SK-N-SH (cell line): Measurements from ENCODE around the gene COX7A1. TPM values are rescaled to one million over a fixed set of nuclear protein-coding genes. Genes with fewer than 3 reads are reported as not detected.

Experiments used
- CTCF ChIA-PET: fragments of 300-600, 350-600 bp; formaldehyde crosslinking; extraction: SDS; loops from one replicate; lab custom pipeline; 2021; lab: Yijun Ruan, JAX
- POLR2A ChIA-PET: fragments of 350-600 bp; sonication (Branson Sonifier 250); formaldehyde crosslinking; extraction: SDS; loops from one replicate; lab custom pipeline; 2020; ENCODE audit warnings: antibody characterized with exemption, inconsistent platforms; lab: Yijun Ruan, JAX
- DNase-seq: peaks from one replicate; pipeline ENCODE4 v3.0.0; 2012
- H2AFZ ChIP-seq: fragments of 200-600 bp; sonication (generic); 2 replicates; pipeline ENCODE4 v1.8.1; 2016; ENCODE audit warnings: antibody characterized with exemption, mild to moderate bottlenecking, low read depth
- H3F3A ChIP-seq: fragments of 200-600 bp; sonication (generic); replicated peaks from 2 replicates; pipeline ENCODE3; 2016; ENCODE audit warnings: antibody characterized with exemption, mild to moderate bottlenecking; ENCODE audit not compliant: insufficient read depth
- H3K27ac ChIP-seq, 2 experiments: fragments of 200-500 bp in 1 of 2; fragments of 200-600 bp in 1 of 2; sonication (Bioruptor generic) in 1 of 2; sonication (generic), shearing (Covaris generic) in 1 of 2; 2 replicates each; pipeline versions ENCODE4 v1.5.1 to v1.6.1; 2014 to 2016; ENCODE audit warnings: low read depth in 2 of 2, inconsistent platforms in 1 of 2, low read length in 1 of 2, mild to moderate bottlenecking in 1 of 2, mixed read lengths in 1 of 2
- H3K27me3 ChIP-seq: fragments of 200-600 bp; sonication (generic), shearing (Covaris generic); 2 replicates; pipeline ENCODE4 v1.6.1; 2016; ENCODE audit warnings: mixed run types; ENCODE audit not compliant: insufficient read depth
- H3K36me3 ChIP-seq, 2 experiments: fragments of 200-500 bp in 1 of 2; fragments of 200-600 bp in 1 of 2; sonication (Bioruptor generic) in 1 of 2; sonication (generic) in 1 of 2; replicated peaks in 1 of 2; 2 replicates each; pipeline versions ENCODE3 to v1.5.1; 2014 to 2016; ENCODE audit warnings: low read length in 1 of 2, mild to moderate bottlenecking in 1 of 2; ENCODE audit not compliant: insufficient read depth in 2 of 2, control insufficient read depth in 1 of 2
- H3K4me1 ChIP-seq, 2 experiments: fragments of 200-500 bp in 1 of 2; fragments of 200-600 bp in 1 of 2; sonication (Bioruptor generic) in 1 of 2; sonication (generic), shearing (Covaris generic) in 1 of 2; 2 replicates each; pipeline versions ENCODE4 v1.5.1 to v1.6.1; 2014 to 2016; ENCODE audit warnings: low read depth in 1 of 2, low read length in 1 of 2, mixed run types in 1 of 2; ENCODE audit not compliant: insufficient read depth in 2 of 2, control insufficient read depth in 1 of 2
- H3K4me2 ChIP-seq: fragments of 200-600 bp; sonication (generic), shearing (Covaris generic); 2 replicates; pipeline ENCODE4 v1.6.1; 2017; ENCODE audit warnings: mixed run types
- H3K4me3 ChIP-seq, 2 experiments: fragments of 200-500 bp in 1 of 2; fragments of 200-600 bp in 1 of 2; sonication (Bioruptor generic) in 1 of 2; sonication (generic), shearing (Covaris generic) in 1 of 2; 2 replicates each; pipeline versions ENCODE4 v1.5.1 to v1.8.1; 2014 to 2016; ENCODE audit warnings: low read depth in 2 of 2, inconsistent platforms in 1 of 2, low read length in 1 of 2, mild to moderate bottlenecking in 1 of 2, mixed read lengths in 1 of 2, moderate library complexity in 1 of 2
- H3K79me2 ChIP-seq: fragments of 200-600 bp; sonication (generic); 2 replicates; pipeline ENCODE4 v1.8.1; 2017; ENCODE audit warnings: mild to moderate bottlenecking; ENCODE audit not compliant: insufficient read depth
- H3K9ac ChIP-seq: fragments of 200-600 bp; sonication (generic); 2 replicates; pipeline ENCODE4 v1.6.1; 2017; ENCODE audit warnings: mixed run types
- H3K9me2 ChIP-seq: fragments of 200-600 bp; sonication (generic); 2 replicates; pipeline ENCODE4 v1.6.1; 2017; ENCODE audit warnings: mixed run types
- H3K9me3 ChIP-seq: fragments of 200-600 bp; sonication (generic); 2 replicates; pipeline ENCODE4 v1.6.1; 2017; ENCODE audit warnings: mixed run types, mild to moderate bottlenecking, moderate library complexity
- H4K20me1 ChIP-seq: fragments of 200-600 bp; sonication (generic); 2 replicates; pipeline ENCODE4 v1.6.1; 2017; ENCODE audit warnings: mild to moderate bottlenecking, mixed run types; ENCODE audit not compliant: insufficient read depth
- CHD2 ChIP-seq: fragments of 150-350 bp; IDR thresholded peaks from 2 replicates; pipeline ENCODE4 v1.6.1; 2018; ENCODE audit warnings: low read length; ENCODE audit not compliant: partially characterized antibody
- EP300 ChIP-seq, 2 experiments: IDR thresholded peaks; 2 replicates each; pipeline versions ENCODE4 v1.4.0 to v1.6.1; 2012; ENCODE audit warnings: borderline replicate concordance in 1 of 2, low read depth in 1 of 2, low read length in 1 of 2
- EZH2phosphoT487 ChIP-seq: fragments of 200-600 bp; sonication (generic); IDR thresholded peaks from 2 replicates; pipeline ENCODE4 v1.6.1; 2017; ENCODE audit warnings: low read depth, mixed run types, mild to moderate bottlenecking, antibody characterized with exemption, moderate library complexity, borderline replicate concordance
- GABPA ChIP-seq: IDR thresholded peaks from 2 replicates; pipeline ENCODE4 v1.4.0; 2012; ENCODE audit warnings: low read depth, mild to moderate bottlenecking
- GATA2 ChIP-seq: sonication (generic); formaldehyde crosslinking; IDR thresholded peaks from 2 replicates; pipeline ENCODE4 v1.5.0; 2020; ENCODE audit warnings: mild to moderate bottlenecking, missing genetic modification reagents
- JUND ChIP-seq: IDR thresholded peaks from 2 replicates; pipeline ENCODE4 v1.4.0; 2012
- MEF2A ChIP-seq: IDR thresholded peaks from 2 replicates; pipeline ENCODE4 v1.4.0; 2012; ENCODE audit warnings: low read depth, borderline replicate concordance
- MXI1 ChIP-seq: IDR thresholded peaks from 2 replicates; pipeline ENCODE4 v1.6.1; 2012; ENCODE audit warnings: mild to moderate bottlenecking, low read depth, low read length, improper control_type of control experiment
- NRF1 ChIP-seq: IDR thresholded peaks from 2 replicates; pipeline ENCODE4 v1.6.1; 2012; ENCODE audit warnings: low read depth, mild to moderate bottlenecking, low read length
- PBX3 ChIP-seq: IDR thresholded peaks from 2 replicates; pipeline ENCODE4; 2012
- POLR2AphosphoS5 ChIP-seq: IDR thresholded peaks from 2 replicates; pipeline ENCODE4 v1.6.1; 2012; ENCODE audit warnings: low read depth, low read length
- RAD21 ChIP-seq: IDR thresholded peaks from 2 replicates; pipeline ENCODE4 v1.6.1; 2012; ENCODE audit warnings: mild to moderate bottlenecking, low read length
- RCOR1 ChIP-seq: fragments of 150-350 bp; IDR thresholded peaks from 2 replicates; pipeline ENCODE4 v1.6.1; 2017; ENCODE audit warnings: antibody characterized with exemption, low read length
- SMC3 ChIP-seq: IDR thresholded peaks from 2 replicates; pipeline ENCODE4 v1.6.1; 2012; ENCODE audit warnings: low read depth, low read length, improper control_type of control experiment
- TCF12 ChIP-seq: IDR thresholded peaks from 2 replicates; pipeline ENCODE4 v1.4.0; 2012
- TEAD4 ChIP-seq: IDR thresholded peaks from 2 replicates; pipeline ENCODE4 v1.4.0; 2012; ENCODE audit warnings: mild to moderate bottlenecking, borderline replicate concordance; ENCODE audit not compliant: insufficient read depth
- ZBTB33 ChIP-seq: IDR thresholded peaks from 2 replicates; pipeline ENCODE4 v1.4.0; 2012; ENCODE audit warnings: low read depth, borderline replicate concordance
- WGBS: methylation state at CpG from one replicate; pipeline ENCODE4 v1.1.6; 2017; ENCODE audit warnings: low lambda C conversion rate; 5-methylcytosine and 5-hydroxymethylcytosine counted together
- polyA plus RNA-seq, 3 experiments: library from polyadenylated mRNA; depleted of rRNA; stranded (reverse); fragments of >200 nt; gene quantifications; 2 replicates each; pipeline ENCODE4 v1.2.3, GENCODE V29; 2012
- TF ChIP-seq, protein P1 (sequence below): fragments of 150-350 bp; IDR thresholded peaks from 2 replicates; pipeline ENCODE4 v1.6.1; 2017; ENCODE audit warnings: antibody characterized with exemption, low read length, low read depth, borderline replicate concordance

The COX7A1 gene
- polyA plus RNA-seq, 1 of the 3 experiments (the other 2 are of a cell fraction) = not detected

DNA sequence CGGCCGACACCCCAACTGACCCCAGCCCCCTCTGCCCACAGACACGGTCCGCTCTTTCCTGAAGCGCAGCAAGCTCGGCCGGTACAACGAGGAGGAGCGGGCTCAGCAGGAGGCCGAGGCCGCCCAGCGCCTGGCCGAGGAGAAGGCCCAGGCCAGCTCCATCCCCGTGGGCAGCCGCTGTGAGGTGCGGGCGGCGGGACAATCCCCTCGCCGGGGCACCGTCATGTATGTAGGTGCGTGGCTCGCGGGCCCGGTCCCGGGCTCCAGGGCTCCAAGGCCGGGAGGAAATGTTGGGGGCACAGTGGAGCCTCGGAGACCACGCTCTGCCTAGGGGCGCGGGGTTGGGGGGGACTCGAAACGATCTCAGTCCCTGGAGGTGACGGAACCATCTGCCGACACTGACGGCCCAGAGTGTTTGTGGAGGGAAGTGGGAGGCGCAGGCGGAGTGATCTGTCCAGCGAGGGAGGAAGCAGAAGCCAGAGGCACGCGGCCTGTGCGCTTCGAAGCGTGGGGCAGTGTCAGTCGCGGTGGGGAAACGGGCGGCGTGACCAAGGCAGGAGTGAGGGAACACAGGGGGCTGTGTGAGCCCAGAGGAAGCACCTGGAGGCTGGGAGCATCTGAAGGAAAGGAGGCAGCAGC, 30.6 kb downstream of the COX7A1 start:
- H3K9ac ChIP-seq = no peak overlapping the region
- TF ChIP-seq EZH2phosphoT487 = no peak
- no peak for TF ChIP-seq JUND
- TF ChIP-seq ZBTB33 = no peak
- TF ChIP-seq GABPA = no peak
- TF ChIP-seq, protein P1, sequence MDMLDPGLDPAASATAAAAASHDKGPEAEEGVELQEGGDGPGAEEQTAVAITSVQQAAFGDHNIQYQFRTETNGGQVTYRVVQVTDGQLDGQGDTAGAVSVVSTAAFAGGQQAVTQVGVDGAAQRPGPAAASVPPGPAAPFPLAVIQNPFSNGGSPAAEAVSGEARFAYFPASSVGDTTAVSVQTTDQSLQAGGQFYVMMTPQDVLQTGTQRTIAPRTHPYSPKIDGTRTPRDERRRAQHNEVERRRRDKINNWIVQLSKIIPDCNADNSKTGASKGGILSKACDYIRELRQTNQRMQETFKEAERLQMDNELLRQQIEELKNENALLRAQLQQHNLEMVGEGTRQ = no peak
- no peak for TF ChIP-seq CHD2
- no peak for TF ChIP-seq POLR2AphosphoS5
- TF ChIP-seq PBX3 = no peak
- TF ChIP-seq GATA2 (CRISPR knock-in tag) = no peak
- TF ChIP-seq TEAD4 = no peak
- TF ChIP-seq NRF1 = no peak
- no peak for TF ChIP-seq TCF12
- no peak for TF ChIP-seq RAD21
- no peak for TF ChIP-seq EP300 (IDR thresholded peaks at IDR 0.05; ENCODE audit: borderline replicate concordance in 1 of 2, low read depth in 1 of 2, low read length in 1 of 2)
- no peak for TF ChIP-seq RCOR1
- no peak for TF ChIP-seq MXI1
- TF ChIP-seq SMC3 = no peak
- TF ChIP-seq MEF2A = no peak
- peak; percentile 16 for DNase-seq
- peaks cover under 1 to 2% of the 10 kb centered on the region in 2 experiments; a peak in 1 of 4 replicates for H3K4me1 ChIP-seq
- no peaks in the 10 kb centered on the region for H3K27me3 ChIP-seq
- H3K9me3 ChIP-seq = no peaks in the 10 kb centered on the region
- 93% methylated on average over 43 of the region's 49 CpGs for WGBS
- ChIA-PET POLR2A (no interaction called here), CTCF (no interaction called here)
- peaks cover 19 to 34% of the 10 kb centered on the region in 2 experiments for H3K36me3 ChIP-seq
- H3K79me2 ChIP-seq = peaks cover 25% of the 10 kb centered on the region; the same call in 1 of the 2 replicates
- H3K27ac ChIP-seq = no peak overlapping the region
- H3K4me2 ChIP-seq = no peak overlapping the region
- no peak overlapping the region for H2AFZ ChIP-seq
- no peaks in the 10 kb centered on the region for H3K9me2 ChIP-seq
- peaks cover 6% of the 10 kb centered on the region for H3F3A ChIP-seq
- no peaks in the 10 kb centered on the region for H4K20me1 ChIP-seq
- no peak overlapping the region for H3K4me3 ChIP-seq
